ENCODE measurements around the gene DGKG. TPM values are rescaled to one million over a fixed set of nuclear protein-coding genes. Genes with fewer than 3 reads are reported as not detected.

Gene DGKG
- total RNA-seq, 1 donor from 2014 or later = 3.9 TPM

DNA sequence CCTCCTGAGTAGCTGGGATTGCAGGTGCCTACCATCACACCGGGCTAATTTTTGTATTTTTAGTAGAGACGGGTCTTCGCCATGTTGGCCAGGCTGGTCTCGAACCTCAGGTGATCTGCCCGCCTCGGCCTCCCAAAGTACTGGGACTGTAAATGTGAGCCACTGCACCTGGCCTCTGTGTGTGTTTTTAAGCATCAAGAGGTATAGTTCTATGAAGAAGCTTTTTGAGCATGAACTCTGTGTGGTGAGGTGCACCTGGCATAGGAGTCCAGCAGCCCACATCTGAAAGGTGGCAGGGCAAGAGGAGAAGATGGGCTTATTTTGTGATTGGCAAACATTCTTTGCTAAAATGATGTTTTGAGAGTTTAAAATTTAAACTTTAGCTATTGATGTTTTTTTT, 118.0 kb downstream of the DGKG start:
- Mint-ChIP-seq H3K27ac (no peak overlapping the region), H3K27me3 (no peaks in the 10 kb centered on the region), H3K9me3 (no peaks in the 10 kb centered on the region), H3K4me1 (peaks cover 23% of the 10 kb centered on the region), H3K4me3 (no peak overlapping the region), H3K36me3 (ENCODE audit: low read depth) (no peaks in the 10 kb centered on the region)
- DNase-seq = no peak
- intact Hi-C loops (cut with micrococcal nuclease) = loop anchor here (5.0 kb wide), 3 partner anchors 137 to 242 kb away; partner anchors contain the start of gene ETV5
- ATAC-seq (ENCODE audit: low read depth) = no peak
- ChIA-PET CTCF (interaction anchor here (1.0 to 1.8 kb wide), 4 partner anchors 261 to 371 kb away, joined by 3 to 6 read pairs (median 4); partner anchors contain the start of gene DNAJB11), POLR2A (interaction anchor here (0.6 kb wide), 1 partner anchor 11 kb away, joined by 3 read pairs; no protein-coding TSS in a partner anchor)
- TF ChIP-seq CTCF (IDR thresholded peaks at IDR 0.05) = no peak

- no peak overlapping the region for H3K27ac Mint-ChIP-seq
- H3K4me3 Mint-ChIP-seq = no peak overlapping the region
- CTCF ChIA-PET = interaction anchor here (0.6 to 2.5 kb wide), 14 partner anchors 11 to 327 kb away, joined by 3 to 12 read pairs (median 4); no protein-coding TSS in a partner anchor
- POLR2A ChIA-PET = no interaction called here
- no peak for DNase-seq
- no peak for TF ChIP-seq CTCF (IDR thresholded peaks at IDR 0.05)
- intact Hi-C loops (cut with micrococcal nuclease) = loop anchor here (1.0 to 5.0 kb wide), 7 partner anchors 135 to 375 kb away; partner anchors contain the start of gene ETV5
- H3K36me3 Mint-ChIP-seq (ENCODE audit: low read depth) = no peaks in the 10 kb centered on the region
- peak; percentile 91 for ATAC-seq (ENCODE audit: low read depth)
- H3K27me3 Mint-ChIP-seq = no peaks in the 10 kb centered on the region
- no peaks in the 10 kb centered on the region for H3K9me3 Mint-ChIP-seq
- H3K4me1 Mint-ChIP-seq = peaks cover 15% of the 10 kb centered on the region
These were observed 119.9 kb downstream of the DGKG start for GRCh38 chr3:186241910-186242821.

- DNase-seq = no peak
- H3K36me3 Mint-ChIP-seq (ENCODE audit: low read depth) = no peaks in the 10 kb centered on the region
- ChIA-PET POLR2A (no interaction called here), CTCF (no interaction called here)
- H3K4me1 Mint-ChIP-seq = peaks cover 26% of the 10 kb centered on the region
- H3K27ac Mint-ChIP-seq = no peak overlapping the region
- no peak for TF ChIP-seq CTCF (IDR thresholded peaks at IDR 0.05)
- H3K9me3 Mint-ChIP-seq = no peaks in the 10 kb centered on the region
- no peaks in the 10 kb centered on the region for H3K27me3 Mint-ChIP-seq
- H3K4me3 Mint-ChIP-seq = no peak overlapping the region
- intact Hi-C loops (cut with micrococcal nuclease) = no loop called here
- no peak for ATAC-seq (ENCODE audit: low read depth)
These were observed 122.7 kb downstream of the DGKG start for GRCh38 chr3:186239321-186239720.

DNA sequence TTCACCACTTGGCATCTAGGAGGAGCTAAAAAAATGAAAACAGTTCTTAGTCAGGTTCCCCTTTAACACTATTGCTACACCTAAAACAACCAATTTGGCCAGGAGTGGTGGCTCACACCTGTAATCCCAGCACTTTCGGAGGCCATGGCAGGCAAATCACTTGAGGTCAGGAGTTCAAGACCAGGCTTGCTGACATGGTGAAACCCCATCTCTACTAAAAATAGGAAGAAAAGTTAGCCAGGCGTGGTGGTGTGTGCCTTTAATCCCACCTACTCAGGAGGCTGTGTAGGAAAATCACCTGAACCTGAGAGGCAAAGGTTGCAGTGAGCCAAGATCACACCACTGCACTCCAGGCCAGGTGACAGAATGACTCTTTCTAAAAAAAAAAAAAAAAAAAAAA, 124.1 kb downstream of the DGKG start:
- no peak for ATAC-seq (ENCODE audit: low read depth)
- no peaks in the 10 kb centered on the region for H3K36me3 Mint-ChIP-seq (ENCODE audit: low read depth)
- H3K27me3 Mint-ChIP-seq = no peaks in the 10 kb centered on the region
- no peaks in the 10 kb centered on the region for H3K9me3 Mint-ChIP-seq
- H3K4me3 Mint-ChIP-seq = no peak overlapping the region
- intact Hi-C loops (cut with micrococcal nuclease) = no loop called here
- no peak overlapping the region for H3K27ac Mint-ChIP-seq
- no peak for DNase-seq
- ChIA-PET POLR2A (no interaction called here), CTCF (no interaction called here)
- H3K4me1 Mint-ChIP-seq = peaks cover 26% of the 10 kb centered on the region
- no peak for TF ChIP-seq CTCF (IDR thresholded peaks at IDR 0.05)

DNA sequence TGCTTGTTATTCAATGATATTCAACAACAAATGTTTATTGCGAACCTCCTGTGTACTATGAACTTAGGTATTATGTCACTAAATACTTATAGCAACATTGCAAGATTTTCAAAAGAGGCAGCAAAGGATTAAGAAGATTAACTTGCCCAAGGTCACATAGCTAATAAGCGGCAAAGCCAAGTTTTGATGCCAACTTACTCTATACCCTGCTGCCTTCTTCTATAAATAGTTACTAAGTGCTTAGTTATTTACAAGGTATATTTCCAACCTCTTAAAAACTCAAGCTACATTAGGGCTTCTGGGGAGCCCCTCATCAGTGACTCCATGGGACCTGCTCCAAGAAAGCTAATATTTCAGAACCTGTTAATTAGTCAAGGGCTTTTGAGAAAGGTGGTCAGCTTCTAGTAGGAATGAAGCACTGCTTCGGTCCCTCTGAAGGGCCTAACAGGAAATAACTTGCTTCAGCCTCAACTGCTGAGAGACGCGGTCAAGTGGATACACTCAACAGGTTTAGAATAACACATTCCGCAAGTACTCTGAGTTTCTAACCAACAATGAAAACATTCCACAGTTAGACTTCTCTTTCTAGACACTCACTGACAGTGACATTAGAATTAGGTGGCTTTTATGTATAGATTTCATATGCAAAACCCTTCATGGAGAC, 125.5 kb downstream of the DGKG start:
- Mint-ChIP-seq H3K4me1 (peaks cover 14% of the 10 kb centered on the region), H3K27ac (no peak overlapping the region), H3K27me3 (no peaks in the 10 kb centered on the region), H3K36me3 (ENCODE audit: low read depth) (no peaks in the 10 kb centered on the region), H3K4me3 (no peak overlapping the region), H3K9me3 (no peaks in the 10 kb centered on the region)
- no peak for DNase-seq
- CTCF ChIA-PET = no interaction called here
- no peak for TF ChIP-seq CTCF (IDR thresholded peaks at IDR 0.05)
- POLR2A ChIA-PET = no interaction called here
- ATAC-seq (ENCODE audit: low read depth) = no peak
- intact Hi-C loops (cut with micrococcal nuclease) = no loop called here

Data from activated B cell treated with CpG ODN at 0.5 μM for 24 hours (primary cell).